Measurements from ENCODE around the gene SLC4A5.
"Not testable (repeated sequence)": the region's sequence is repeated elsewhere in the genome, so short reads cannot be mapped to it uniquely, and the experiment has no call there.

Gene SLC4A5

DNA sequence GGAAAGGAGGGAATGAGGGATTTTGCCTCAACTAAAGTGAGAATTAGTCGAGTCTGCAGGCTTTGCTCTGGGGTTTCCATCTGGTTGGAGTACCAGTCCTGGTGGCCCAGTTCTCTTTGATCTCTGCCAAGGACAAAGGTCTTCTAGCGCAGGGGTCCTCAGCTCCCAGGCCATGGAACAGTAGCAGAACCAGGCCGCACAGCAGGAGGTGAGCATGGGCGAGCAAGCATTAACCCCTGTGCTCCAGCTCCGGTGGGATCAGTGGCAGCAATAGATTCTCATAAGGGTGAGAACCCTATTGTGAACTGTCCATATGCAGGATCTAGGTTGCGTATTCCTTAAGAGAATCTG, 120.9 kb downstream of the SLC4A5 start:
- TF ChIP-seq, protein P1, sequence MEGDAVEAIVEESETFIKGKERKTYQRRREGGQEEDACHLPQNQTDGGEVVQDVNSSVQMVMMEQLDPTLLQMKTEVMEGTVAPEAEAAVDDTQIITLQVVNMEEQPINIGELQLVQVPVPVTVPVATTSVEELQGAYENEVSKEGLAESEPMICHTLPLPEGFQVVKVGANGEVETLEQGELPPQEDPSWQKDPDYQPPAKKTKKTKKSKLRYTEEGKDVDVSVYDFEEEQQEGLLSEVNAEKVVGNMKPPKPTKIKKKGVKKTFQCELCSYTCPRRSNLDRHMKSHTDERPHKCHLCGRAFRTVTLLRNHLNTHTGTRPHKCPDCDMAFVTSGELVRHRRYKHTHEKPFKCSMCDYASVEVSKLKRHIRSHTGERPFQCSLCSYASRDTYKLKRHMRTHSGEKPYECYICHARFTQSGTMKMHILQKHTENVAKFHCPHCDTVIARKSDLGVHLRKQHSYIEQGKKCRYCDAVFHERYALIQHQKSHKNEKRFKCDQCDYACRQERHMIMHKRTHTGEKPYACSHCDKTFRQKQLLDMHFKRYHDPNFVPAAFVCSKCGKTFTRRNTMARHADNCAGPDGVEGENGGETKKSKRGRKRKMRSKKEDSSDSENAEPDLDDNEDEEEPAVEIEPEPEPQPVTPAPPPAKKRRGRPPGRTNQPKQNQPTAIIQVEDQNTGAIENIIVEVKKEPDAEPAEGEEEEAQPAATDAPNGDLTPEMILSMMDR (IDR thresholded peaks at IDR 0.05; ENCODE audit: control insufficient read depth, insufficient read depth, low read depth, low read length, missing control alignments), result no peak
- DNase-seq (ENCODE audit: low read depth), result no peak
- no peak overlapping the region for H3K4me3 ChIP-seq (ENCODE audit: control insufficient read depth, low read depth, low read length)

DNA sequence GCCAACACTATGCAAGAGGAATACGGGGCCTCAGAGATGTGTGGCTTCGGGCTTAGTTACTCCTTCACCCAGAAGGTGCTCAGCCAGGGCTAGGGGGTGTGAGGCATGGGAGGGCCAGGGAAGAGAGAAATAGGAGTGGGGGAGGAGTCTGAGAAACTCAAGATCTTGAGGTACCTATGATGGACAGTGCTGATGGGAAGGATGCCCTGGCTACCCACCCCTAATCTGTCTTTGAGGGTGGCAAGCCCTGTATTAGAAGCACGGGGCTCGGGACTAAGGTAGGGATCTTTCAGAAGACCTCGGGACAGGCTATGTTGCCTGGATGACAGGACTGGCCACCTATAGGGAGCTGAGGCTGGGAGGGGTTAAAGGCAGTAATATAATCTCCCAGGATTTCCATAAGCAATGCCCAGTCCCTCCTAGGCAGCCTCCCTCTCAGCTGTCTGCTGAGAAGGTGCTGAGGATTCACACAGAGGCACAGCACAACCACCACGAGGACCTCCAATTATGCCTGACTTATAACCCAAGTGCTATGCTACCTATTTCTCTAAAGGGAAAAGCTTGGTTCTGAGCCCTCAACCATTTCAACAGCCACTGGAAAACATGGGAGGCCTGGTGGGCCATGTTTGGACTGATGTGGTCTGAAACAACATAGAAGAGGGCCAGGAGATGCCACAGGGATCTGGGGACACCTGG, 121.5 kb downstream of the SLC4A5 start:
- TF ChIP-seq, protein P1 (IDR thresholded peaks at IDR 0.05; ENCODE audit: control insufficient read depth, insufficient read depth, low read depth, low read length, missing control alignments), result no peak
- H3K4me3 ChIP-seq (ENCODE audit: control insufficient read depth, low read depth, low read length), result no peak overlapping the region
- no peak for DNase-seq (ENCODE audit: low read depth)

DNA sequence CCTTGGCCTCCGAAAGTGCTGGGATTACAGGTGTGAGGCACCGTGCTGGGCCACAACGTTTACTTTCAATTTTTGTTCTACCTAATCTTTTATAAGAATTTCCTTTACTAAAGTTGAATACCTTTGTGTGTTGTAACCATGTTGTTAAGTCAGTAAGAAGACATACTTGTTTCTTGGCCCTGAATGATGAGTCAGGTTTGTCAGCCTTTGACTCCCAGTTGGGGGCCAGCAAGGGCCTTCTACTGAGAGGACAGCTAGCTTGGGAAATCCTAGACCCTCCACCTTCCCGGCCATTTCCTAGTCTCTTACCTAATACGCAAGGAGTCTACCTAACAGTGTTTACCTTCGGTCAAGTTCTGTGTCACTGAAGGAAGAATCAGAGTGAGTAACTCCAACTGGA, 122.1 kb downstream of the SLC4A5 start:
- H3K4me3 ChIP-seq (ENCODE audit: control insufficient read depth, low read depth, low read length), result no peak overlapping the region
- TF ChIP-seq, protein P1 (IDR thresholded peaks at IDR 0.05; ENCODE audit: control insufficient read depth, insufficient read depth, low read depth, low read length, missing control alignments), result no peak
- DNase-seq (ENCODE audit: low read depth), result no peak

GRCh38 chr2:74219846-74220486, 123.2 kb downstream of the SLC4A5 start:
- no peak overlapping the region for H3K4me3 ChIP-seq (ENCODE audit: control insufficient read depth, low read depth, low read length)
- TF ChIP-seq, protein P1 (IDR thresholded peaks at IDR 0.05; ENCODE audit: control insufficient read depth, insufficient read depth, low read depth, low read length, missing control alignments), result no peak
- DNase-seq (ENCODE audit: low read depth), result no peak

DNA sequence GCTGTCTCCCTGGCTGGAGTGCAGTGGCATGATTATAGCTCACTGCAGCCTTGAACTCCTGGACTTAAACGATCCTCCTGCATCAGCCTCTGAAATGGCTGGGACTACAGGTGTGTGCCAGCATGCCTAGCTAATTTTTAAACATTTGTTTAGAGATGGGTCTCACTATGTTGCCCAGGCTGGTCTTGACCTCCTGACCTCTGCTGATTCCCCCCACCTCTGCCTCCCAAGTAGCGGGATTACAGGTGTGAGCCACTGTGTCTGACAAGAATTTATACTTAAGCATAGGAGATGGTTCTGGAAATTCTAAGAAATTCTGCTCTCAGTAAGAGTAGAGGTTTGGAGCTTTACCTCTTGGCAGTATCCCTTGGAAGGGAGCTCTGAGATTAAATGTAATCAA, 126.6 kb downstream of the SLC4A5 start:
- DNase-seq (ENCODE audit: low read depth), result no peak
- TF ChIP-seq, protein P1 (IDR thresholded peaks at IDR 0.05; ENCODE audit: control insufficient read depth, insufficient read depth, low read depth, low read length, missing control alignments), result no peak
- no peak overlapping the region for H3K4me3 ChIP-seq (ENCODE audit: control insufficient read depth, low read depth, low read length)

- H3K4me3 ChIP-seq (ENCODE audit: control insufficient read depth, low read depth, low read length); DNase-seq (ENCODE audit: low read depth): not testable (repeated sequence)
These were observed 127.4 kb downstream of the SLC4A5 start for GRCh38 chr2:74215771-74216170.

DNA sequence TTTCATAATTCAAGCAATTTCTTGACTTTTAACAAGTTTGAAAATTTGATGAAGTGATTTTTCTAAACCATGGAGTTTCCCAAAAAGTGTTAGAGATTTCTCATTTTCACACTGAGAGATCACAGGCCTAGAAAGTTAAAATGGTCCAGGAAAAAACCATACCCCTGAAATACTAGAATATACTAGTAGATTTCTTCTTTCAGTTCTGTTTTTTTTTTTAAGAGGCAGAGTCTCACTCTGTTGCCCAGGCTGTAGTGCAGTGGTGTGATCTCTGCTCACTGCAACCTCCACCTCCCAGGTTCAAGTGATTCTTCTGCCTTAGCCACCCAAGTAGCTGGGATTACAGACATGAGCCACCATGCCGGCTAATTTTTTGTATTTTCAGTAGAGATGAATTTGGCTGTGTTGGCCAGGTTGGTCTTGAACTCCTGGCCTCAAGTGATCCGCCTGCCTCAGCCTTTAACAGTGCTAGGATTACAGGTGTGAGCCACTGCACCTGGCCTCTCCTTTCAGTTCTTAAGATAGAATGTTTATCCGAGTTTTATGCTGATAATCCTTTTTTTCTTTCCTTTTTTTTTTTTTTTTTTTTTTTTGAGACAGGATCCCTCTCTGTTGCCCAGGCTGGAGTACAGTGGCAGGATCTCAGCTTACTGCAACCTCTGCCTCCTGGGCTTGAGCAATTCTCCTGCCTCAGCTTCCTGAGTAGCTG, 130.4 kb downstream of the SLC4A5 start:
- TF ChIP-seq, protein P1 (IDR thresholded peaks at IDR 0.05; ENCODE audit: control insufficient read depth, insufficient read depth, low read depth, low read length, missing control alignments), result no peak
- DNase-seq (ENCODE audit: low read depth), result no peak
- no peak overlapping the region for H3K4me3 ChIP-seq (ENCODE audit: control insufficient read depth, low read depth, low read length)

All from AG09309 (cell line).